GDM1 (cell line): ENCODE measurements around the gene WTIP.
"Not testable (repeated sequence)": the region's sequence is repeated elsewhere in the genome, so short reads cannot be mapped to it uniquely, and the experiment has no call there.

ENCODE experiments used
- DNase-seq: peaks from one replicate; lab custom pipeline; 2025; lab: John Stamatoyannopoulos, UW

Gene WTIP

GRCh38 chr19:34503531-34504272 lies 22.1 kb downstream of the WTIP start:
- DNase-seq, result no peak

GRCh38 chr19:34504273-34504808 lies 22.8 kb downstream of the WTIP start:
- DNase-seq, result no peak

DNA sequence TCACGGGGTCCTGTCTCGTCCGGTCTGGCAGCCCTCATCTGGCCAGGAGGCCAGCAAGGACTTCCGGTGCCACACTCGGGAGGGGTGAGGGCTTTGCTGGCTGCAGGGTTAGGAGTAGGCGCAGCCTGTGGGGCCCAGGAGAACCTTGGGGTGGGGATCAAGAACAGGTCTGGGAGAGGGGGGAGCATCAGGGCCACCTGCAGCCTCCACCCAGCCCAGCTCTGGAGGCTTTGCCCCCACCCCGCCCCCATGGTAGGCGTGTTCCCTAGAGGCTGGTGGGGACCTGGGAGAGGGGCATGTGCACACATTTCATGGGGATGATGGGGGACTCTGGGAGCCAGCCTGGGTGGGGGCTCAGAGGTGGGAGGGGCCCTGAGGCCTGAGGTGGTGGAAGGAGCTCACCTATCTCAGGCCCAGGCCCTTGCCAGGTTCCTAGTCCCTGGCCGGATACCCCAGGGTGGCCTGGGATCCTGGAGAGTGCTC lies 23.3 kb downstream of the WTIP start:
- no peak for DNase-seq

DNA sequence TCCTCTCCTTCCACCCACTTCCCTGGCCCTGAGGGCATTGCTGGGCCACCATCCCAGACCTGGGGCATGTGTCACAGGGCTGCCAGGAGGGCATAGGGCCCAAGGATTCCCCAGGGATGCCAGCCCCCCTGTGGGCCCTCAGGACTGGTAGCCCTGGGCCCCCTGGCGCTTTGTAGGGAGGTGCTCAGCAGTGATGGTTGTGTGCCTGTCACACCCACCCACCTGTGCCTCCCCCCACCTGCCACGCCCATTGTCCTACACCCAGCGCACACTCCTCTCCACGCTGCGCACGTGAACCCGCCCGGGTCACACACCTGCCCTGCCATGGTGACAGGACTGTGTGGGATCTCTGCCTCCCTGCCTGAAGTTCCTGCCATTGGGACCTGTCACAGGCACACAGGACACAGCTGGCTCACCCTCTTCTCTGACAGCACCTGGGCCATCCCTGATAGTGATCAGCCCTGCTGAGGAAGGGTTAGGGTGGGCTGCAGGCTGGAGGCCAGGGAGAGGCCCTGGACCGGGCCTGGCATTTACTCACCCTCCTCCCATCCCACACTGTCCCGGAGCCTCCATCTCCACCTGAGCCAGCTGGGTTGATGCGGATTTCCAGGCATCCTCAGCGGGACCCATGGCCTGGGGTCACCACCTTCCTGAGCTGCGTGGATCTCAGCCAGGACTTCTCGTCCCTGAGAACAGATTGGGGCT lies 23.9 kb downstream of the WTIP start:
- no peak for DNase-seq

- DNase-seq, result no peak
Observed at GRCh38 chr19:34506026-34506370, 24.4 kb downstream of the WTIP start.

GRCh38 chr19:34507414-34508067 lies 26.0 kb downstream of the WTIP start:
- DNase-seq, result no peak

GRCh38 chr19:34508540-34508939 lies 27.0 kb downstream of the WTIP start:
- no peak for DNase-seq

- not testable (repeated sequence) for DNase-seq
Observed at GRCh38 chr19:34510904-34511303, 29.3 kb downstream of the WTIP start.

DNA sequence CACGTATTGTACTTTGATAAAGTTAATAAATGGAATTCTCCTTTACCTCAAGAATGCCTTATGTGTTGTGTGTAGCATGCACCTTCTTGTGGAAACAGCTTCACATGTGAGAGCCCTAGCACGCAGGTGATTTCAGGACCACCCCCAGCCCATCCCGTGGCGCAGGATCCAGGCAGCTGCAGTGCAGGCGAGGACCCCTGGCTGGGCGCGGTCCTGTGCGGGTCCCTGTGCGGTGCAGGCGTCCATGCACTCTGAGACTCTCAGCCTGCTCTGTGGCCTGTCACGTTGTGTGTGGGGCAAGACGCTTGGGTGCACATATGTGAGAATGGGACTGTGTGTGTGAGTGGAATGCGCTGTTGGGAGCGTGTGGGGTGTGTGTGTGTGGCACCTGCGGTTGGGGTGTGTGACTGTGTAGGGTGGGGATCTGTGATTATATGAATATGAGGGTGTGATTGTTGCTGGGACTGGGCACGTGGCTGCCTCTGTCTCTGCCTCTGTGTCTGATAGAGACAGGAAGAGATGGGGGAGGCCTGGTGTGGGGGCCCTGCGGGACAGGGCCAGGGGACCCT lies 30.8 kb downstream of the WTIP start:
- DNase-seq, result no peak

GRCh38 chr19:34513767-34514166 lies 32.2 kb downstream of the WTIP start:
- DNase-seq, result no peak

DNA sequence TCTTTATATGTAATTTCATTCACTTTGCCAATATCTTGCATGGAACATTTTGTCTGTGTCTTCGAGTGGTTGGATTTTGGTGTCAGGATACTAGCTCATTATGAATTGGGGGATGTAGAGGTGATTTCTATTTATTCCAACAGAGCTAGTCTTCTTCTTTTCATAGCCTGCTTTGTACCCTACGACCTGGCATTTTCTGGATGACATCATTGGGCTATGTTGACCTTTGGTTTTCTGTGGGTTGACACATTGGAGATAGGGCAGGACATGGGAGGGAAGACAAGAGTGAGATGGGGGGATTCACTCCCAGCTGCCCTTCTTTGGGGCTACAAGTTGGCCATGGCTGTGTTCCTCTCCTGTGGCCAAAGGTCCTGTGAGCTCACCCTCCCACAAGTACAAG lies 38.0 kb downstream of the WTIP start:
- DNase-seq, result no peak

DNA sequence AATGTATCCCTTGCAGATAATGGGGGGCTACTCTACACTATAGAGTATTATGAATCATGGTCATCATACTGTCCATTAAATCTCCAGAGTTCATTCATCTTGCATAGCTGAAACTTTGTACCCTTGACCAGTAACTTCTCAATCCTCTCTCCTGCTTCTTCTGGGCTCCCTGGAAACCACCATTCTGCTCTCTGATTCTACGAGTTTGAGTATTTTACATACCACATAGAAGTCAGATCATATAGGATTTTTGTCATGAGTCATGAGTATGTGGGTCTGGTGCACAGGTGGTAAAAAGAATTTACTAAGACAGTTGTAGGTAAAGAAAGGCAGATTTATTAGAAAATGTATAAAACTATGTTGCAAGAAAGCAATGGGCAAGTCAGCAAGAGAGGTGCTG lies 41.9 kb downstream of the WTIP start:
- no peak for DNase-seq

- no peak for DNase-seq
Observed at GRCh38 chr19:34525001-34525400, 43.4 kb downstream of the WTIP start.

DNA sequence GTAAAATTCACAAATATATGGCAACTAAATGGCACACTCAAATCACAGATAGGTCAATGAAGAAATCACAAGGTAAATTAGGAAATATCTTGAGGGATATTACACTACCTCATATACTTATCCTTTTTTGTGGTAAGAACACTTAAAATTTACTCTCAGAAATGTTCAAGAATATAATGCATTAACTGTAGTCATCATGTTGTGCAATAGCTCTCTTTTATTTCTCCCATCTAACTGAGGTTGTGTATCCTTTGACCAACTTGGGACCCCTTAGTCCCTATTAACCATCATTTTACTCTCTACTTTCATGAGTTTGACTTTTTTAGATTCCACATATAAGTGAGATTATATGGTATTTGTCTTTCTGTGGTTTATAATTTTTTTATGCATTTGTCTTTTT lies 52.6 kb downstream of the WTIP start:
- DNase-seq, result no peak

- no peak for DNase-seq
Observed at GRCh38 chr19:34539396-34539795, 57.8 kb downstream of the WTIP start.

GRCh38 chr19:34540811-34541557 lies 59.4 kb downstream of the WTIP start:
- no peak for DNase-seq

GRCh38 chr19:34549833-34550232 lies 68.3 kb downstream of the WTIP start:
- DNase-seq, result no peak

DNA sequence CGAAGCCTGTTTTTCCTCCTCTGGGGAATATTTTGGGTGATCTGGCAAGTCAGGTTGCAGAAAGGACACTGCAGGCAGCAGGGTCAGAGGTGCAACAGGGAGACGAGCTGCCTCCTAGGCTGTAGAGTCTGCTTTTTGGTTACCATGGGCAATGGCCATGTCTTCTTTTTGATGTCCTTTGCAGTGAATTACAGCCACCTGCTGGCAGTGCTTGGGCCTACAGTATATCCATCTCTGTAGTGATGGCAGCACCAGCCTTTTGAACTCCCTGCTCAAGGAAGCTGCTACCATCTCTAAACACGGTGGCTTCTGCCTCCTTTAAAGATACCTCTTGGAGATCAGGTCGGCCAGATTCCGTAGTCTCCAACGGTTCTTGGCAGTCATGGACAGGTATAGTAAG lies 73.9 kb downstream of the WTIP start:
- DNase-seq, result no peak

DNA sequence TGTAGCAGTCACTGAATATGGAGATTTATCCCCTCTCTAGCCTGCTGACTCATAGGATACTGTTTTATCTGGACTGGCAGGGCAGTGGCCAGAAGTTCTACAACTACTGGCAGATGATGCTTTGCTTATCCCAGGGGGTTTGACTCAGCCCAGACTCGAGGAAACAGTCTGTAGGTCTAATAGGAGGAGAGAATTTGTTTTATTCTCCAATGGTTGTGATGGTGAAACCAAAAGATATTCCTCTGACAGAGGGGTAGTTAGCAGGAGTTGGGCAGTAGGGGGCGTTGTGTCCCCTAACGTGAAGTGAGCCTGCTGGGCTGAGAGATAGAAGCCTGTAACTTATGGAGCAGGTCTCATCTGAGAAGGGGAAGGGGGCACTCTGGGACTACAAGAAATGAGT lies 74.9 kb downstream of the WTIP start:
- DNase-seq, result no peak

DNA sequence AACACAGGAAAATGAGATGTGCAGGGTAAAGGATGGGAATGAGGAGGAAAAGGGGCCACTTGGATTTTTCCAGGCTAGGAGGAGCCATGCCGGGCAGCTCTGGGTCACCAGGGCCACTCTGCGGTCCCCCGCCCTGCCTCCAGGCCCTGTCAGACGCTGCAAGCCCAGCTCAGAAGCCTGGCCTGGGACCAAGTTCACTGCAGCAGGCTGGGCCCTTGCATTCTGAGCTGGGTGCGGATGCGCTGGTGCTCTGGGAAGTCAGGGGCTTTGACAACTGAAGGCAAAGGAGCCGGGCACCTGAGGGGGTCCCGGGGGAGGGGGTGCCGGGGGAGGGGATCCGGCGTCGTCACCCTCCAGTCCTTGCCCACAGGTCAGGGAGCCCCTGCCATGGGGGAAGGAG lies 77.5 kb downstream of the WTIP start:
- no peak for DNase-seq

DNA sequence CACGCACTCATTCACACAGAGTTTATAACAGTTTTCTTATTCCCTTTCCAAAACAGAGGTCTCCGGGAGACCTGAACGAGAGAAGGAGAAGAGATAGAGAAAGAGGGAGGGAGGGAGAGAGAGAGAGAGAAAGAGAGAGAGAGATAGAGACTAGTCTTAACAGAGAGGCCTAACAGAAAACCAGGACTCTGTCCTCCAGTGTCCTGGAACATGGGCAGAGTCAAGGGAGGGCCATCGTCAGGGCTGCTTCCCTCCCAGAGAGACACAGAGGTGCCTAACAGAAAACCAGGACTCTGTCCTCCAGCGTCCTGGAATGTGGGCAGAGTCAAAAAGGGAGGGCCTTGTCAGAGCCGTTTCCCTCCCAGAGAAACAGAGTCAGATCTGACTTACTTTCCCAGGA lies 78.7 kb downstream of the WTIP start:
- DNase-seq, result no peak
